DND-41 (cell line): ENCODE data around the gene TBPL2.

Experiments
- EZH2 ChIP-seq: IDR thresholded peaks from 3 replicates; pipeline ENCODE4 v1.6.1; 2012; ENCODE audit warnings: borderline replicate concordance, low read depth, mild to moderate bottlenecking, moderate library complexity, low read length, inconsistent platforms; ENCODE audit not compliant: severe bottlenecking
- TF ChIP-seq, protein P1 (sequence below): IDR thresholded peaks from 2 replicates; pipeline ENCODE4 v1.5.1; 2012; ENCODE audit warnings: borderline replicate concordance, low read length, moderate library complexity, mild to moderate bottlenecking; ENCODE audit not compliant: poor library complexity, severe bottlenecking; ENCODE audit errors: extremely low read depth

DNA sequence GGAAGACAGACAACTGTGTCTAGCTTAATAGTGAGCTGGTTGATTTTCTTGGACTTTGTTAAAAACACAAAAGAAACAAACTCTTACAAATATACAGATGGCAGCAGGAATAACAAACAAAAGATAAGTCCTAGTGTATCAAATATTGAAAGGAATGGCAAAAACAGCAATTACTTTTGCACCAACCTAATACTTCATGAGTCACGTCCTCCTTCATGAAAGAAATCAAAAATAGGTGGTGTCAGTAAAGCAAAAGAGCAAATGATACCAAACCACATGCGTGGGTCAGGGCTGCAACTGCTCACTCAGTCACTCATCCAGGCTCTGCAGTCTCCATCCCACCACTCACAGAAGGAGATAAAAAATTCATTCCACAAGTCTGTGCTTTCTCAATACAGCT, 40.6 kb downstream of the TBPL2 start:
- TF ChIP-seq, protein P1, sequence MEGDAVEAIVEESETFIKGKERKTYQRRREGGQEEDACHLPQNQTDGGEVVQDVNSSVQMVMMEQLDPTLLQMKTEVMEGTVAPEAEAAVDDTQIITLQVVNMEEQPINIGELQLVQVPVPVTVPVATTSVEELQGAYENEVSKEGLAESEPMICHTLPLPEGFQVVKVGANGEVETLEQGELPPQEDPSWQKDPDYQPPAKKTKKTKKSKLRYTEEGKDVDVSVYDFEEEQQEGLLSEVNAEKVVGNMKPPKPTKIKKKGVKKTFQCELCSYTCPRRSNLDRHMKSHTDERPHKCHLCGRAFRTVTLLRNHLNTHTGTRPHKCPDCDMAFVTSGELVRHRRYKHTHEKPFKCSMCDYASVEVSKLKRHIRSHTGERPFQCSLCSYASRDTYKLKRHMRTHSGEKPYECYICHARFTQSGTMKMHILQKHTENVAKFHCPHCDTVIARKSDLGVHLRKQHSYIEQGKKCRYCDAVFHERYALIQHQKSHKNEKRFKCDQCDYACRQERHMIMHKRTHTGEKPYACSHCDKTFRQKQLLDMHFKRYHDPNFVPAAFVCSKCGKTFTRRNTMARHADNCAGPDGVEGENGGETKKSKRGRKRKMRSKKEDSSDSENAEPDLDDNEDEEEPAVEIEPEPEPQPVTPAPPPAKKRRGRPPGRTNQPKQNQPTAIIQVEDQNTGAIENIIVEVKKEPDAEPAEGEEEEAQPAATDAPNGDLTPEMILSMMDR = no peak
- TF ChIP-seq EZH2 = no peak
